Glomerular endothelial cell (primary cell): ENCODE data around the gene HCST. TPM values are rescaled to one million over a fixed set of nuclear protein-coding genes. Genes with fewer than 3 reads are reported as not detected.

ENCODE experiments used
- DNase-seq: peaks from one replicate; pipeline ENCODE4 v3.0.0-alpha.2; 2011; ENCODE audit warnings: low read depth, low spot score; ENCODE audit errors: extremely low read depth
- total RNA-seq: library from RNA; depleted of rRNA; stranded (reverse); fragments of >200 nt; gene quantifications from 2 replicates; pipeline ENCODE4 v1.2.3, GENCODE V29; 2015

Gene HCST
- total RNA-seq, 1 donor from 2014 or later: not detected

- DNase-seq: no peak
Observed at GRCh38 chr19:35935911-35936737, 33.8 kb downstream of the HCST start, which contains the start of gene LRFN3. Gene LRFN3, plus strand, starts transcription at chr19:35936374. Its CDS starts 3,052 bp downstream, at chr19:35939426.

GRCh38 chr19:35936738-35937268 lies 34.5 kb downstream of the HCST start:
- DNase-seq: no peak

- no peak for DNase-seq
Observed at GRCh38 chr19:35937345-35938281, 35.3 kb downstream of the HCST start.

- DNase-seq: no peak
Observed at GRCh38 chr19:35938282-35939224, 36.2 kb downstream of the HCST start.

GRCh38 chr19:35939307-35940077 lies 37.2 kb downstream of the HCST start:
- DNase-seq: no peak

GRCh38 chr19:35940078-35940775 lies 37.9 kb downstream of the HCST start:
- DNase-seq: no peak

GRCh38 chr19:35940839-35941238 lies 38.5 kb downstream of the HCST start:
- no peak for DNase-seq

GRCh38 chr19:35942235-35942634 lies 39.9 kb downstream of the HCST start:
- no peak for DNase-seq

GRCh38 chr19:35943321-35944301 lies 41.3 kb downstream of the HCST start:
- no peak for DNase-seq

- no peak for DNase-seq
Observed at GRCh38 chr19:35944556-35944955, 42.2 kb downstream of the HCST start.

GRCh38 chr19:35945121-35945790 lies 42.9 kb downstream of the HCST start:
- no peak for DNase-seq

- DNase-seq: no peak
Observed at GRCh38 chr19:35946203-35946602, 43.9 kb downstream of the HCST start.

GRCh38 chr19:35949131-35949530 lies 46.8 kb downstream of the HCST start:
- DNase-seq: no peak
